CD14-positive monocyte (primary cell): ENCODE results near the gene ANKRD31. TPM values are rescaled to one million over a fixed set of nuclear protein-coding genes. Genes with fewer than 3 reads are reported as not detected.

Source experiments
- DNase-seq, 3 donors: peaks; one replicate each; pipeline ENCODE4 v3.0.0-alpha.2; 2011 to 2022
- H2AFZ ChIP-seq: 2 replicates; pipeline ENCODE4 v1.6.0; 2012; ENCODE audit warnings: mild to moderate bottlenecking, low read depth, low read length, inconsistent platforms; ENCODE audit not compliant: insufficient read depth, poor library complexity, severe bottlenecking
- H3K27ac ChIP-seq, 2 donors: 1 replicate in 1 of 2; 2 replicates in 1 of 2; pipeline ENCODE4 v1.5.1; 2012 to 2013; ENCODE audit warnings: low read length in 2 of 2, control low read depth in 1 of 2, inconsistent platforms in 1 of 2, low read depth in 1 of 2, mild to moderate bottlenecking in 1 of 2
- H3K27me3 ChIP-seq, 2 donors: one replicate each; pipeline versions ENCODE4 v1.6.0 to v1.6.1; 2011 to 2013; ENCODE audit warnings: low read length in 2 of 2; ENCODE audit not compliant: control insufficient read depth in 2 of 2, insufficient read depth in 2 of 2
- H3K36me3 ChIP-seq, 2 donors: replicated peaks in 1 of 2; 1 replicate in 1 of 2; 2 replicates in 1 of 2; pipeline versions ENCODE4 v1.5.1 to v1.6.1; 2012 to 2013; ENCODE audit warnings: low read length in 2 of 2, control low read depth in 1 of 2, inconsistent platforms in 1 of 2, mild to moderate bottlenecking in 1 of 2; ENCODE audit not compliant: insufficient read depth in 2 of 2, control insufficient read depth in 1 of 2
- H3K4me1 ChIP-seq, 2 donors: 1 replicate in 1 of 2; 2 replicates in 1 of 2; pipeline versions ENCODE4 v1.5.1 to v1.6.1; 2012 to 2013; ENCODE audit warnings: low read length in 2 of 2, control low read depth in 1 of 2, inconsistent platforms in 1 of 2, mild to moderate bottlenecking in 1 of 2, moderate library complexity in 1 of 2; ENCODE audit not compliant: insufficient read depth in 2 of 2, control insufficient read depth in 1 of 2
- H3K4me2 ChIP-seq: replicated peaks from 2 replicates; pipeline ENCODE3; 2012; ENCODE audit warnings: low read length, moderate library complexity, mild to moderate bottlenecking; ENCODE audit not compliant: poor library complexity, severe bottlenecking; ENCODE audit errors: extremely low read depth
- H3K4me3 ChIP-seq, 3 experiments: fragments of 200-600 bp in 1 of 3; sonication (generic) in 1 of 3; replicated peaks in 1 of 3; 1 replicate in 2 of 3; 2 replicates in 1 of 3; pipeline ENCODE4 v1.5.1; 2011 to 2013; ENCODE audit warnings: low read length in 3 of 3, mild to moderate bottlenecking in 3 of 3, control low read depth in 2 of 3, low read depth in 2 of 3, inconsistent platforms in 1 of 3, moderate library complexity in 1 of 3
- H3K79me2 ChIP-seq: 2 replicates; pipeline ENCODE4 v1.6.0; 2012; ENCODE audit warnings: mild to moderate bottlenecking, control low read depth, inconsistent platforms, low read length, moderate library complexity; ENCODE audit not compliant: insufficient read depth
- H3K9ac ChIP-seq: 2 replicates; pipeline ENCODE4 v1.6.0; 2017; ENCODE audit warnings: low read length, mild to moderate bottlenecking; ENCODE audit not compliant: insufficient read depth, poor library complexity, severe bottlenecking
- H3K9me3 ChIP-seq, 2 donors: replicated peaks in 1 of 2; 1 replicate in 1 of 2; 2 replicates in 1 of 2; pipeline versions ENCODE4 v1.5.1 to v1.6.1; 2012 to 2013; ENCODE audit warnings: low read length in 2 of 2, control low read depth in 1 of 2; ENCODE audit not compliant: control insufficient read depth in 1 of 2, insufficient read depth in 1 of 2
- H4K20me1 ChIP-seq: 2 replicates; pipeline ENCODE4 v1.6.0; 2012; ENCODE audit warnings: mild to moderate bottlenecking, low read length, control low read depth, moderate library complexity; ENCODE audit not compliant: insufficient read depth
- H3K27ac Mint-ChIP-seq, 7 donors: one replicate each; pipeline ENCODE4 v1.8.0; 2020; ENCODE audit warnings: mild to moderate bottlenecking in 7 of 7, mixed read lengths in 7 of 7, moderate library complexity in 6 of 7, inconsistent platforms in 2 of 7
- H3K27me3 Mint-ChIP-seq, 3 donors: one replicate each; pipeline ENCODE4 v1.8.0; 2021 to 2022; ENCODE audit warnings: low read depth in 3 of 3, mild to moderate bottlenecking in 3 of 3, mixed read lengths in 3 of 3, moderate library complexity in 3 of 3, inconsistent platforms in 1 of 3
- H3K36me3 Mint-ChIP-seq, 2 donors: one replicate each; pipeline ENCODE4 v1.8.0; 2020; ENCODE audit warnings: mixed read lengths in 2 of 2, inconsistent platforms in 1 of 2, mild to moderate bottlenecking in 1 of 2
- H3K4me1 Mint-ChIP-seq: one replicate; pipeline ENCODE4 v1.8.0; 2020; ENCODE audit warnings: mild to moderate bottlenecking, mixed read lengths
- H3K4me3 Mint-ChIP-seq, 2 donors: one replicate each; pipeline ENCODE4 v1.8.0; 2020; ENCODE audit warnings: mild to moderate bottlenecking in 2 of 2, mixed read lengths in 2 of 2, moderate library complexity in 1 of 2
- H3K9me3 Mint-ChIP-seq, 7 donors: one replicate each; pipeline ENCODE4 v1.8.0; 2020 to 2022; ENCODE audit warnings: mixed read lengths in 7 of 7, mild to moderate bottlenecking in 6 of 7, moderate library complexity in 6 of 7, inconsistent platforms in 2 of 7
- WGBS: methylation state at CpG from one replicate; pipeline ENCODE4 v1.1.5; 2013; ENCODE audit warnings: missing lambda C conversion rate; ENCODE audit not compliant: insufficient coverage; 5-methylcytosine and 5-hydroxymethylcytosine counted together
- intact Hi-C, 2 donors: fragments of 100-400 bp; cut with micrococcal nuclease; formaldehyde crosslinking; loops; one replicate each; pipeline versions ENCODE4 v1.15.0 to v1.15.1; 2023
- polyA plus RNA-seq, 3 donors: library from polyadenylated mRNA; depleted of rRNA in 1 of 3; unstranded in 2 of 3; stranded (reverse) in 1 of 3; fragments of 300-500 nt in 2 of 3; fragments of >200 nt in 1 of 3; fragmentation: Illumina TruSeq in 2 of 3; gene quantifications; 1 replicate in 2 of 3; 2 replicates in 1 of 3; pipeline ENCODE4 v1.2.3, GENCODE V29; 2012 to 2021
- TF ChIP-seq, protein P1 (sequence below): fragments of 200-600 bp; IDR thresholded peaks from one replicate; pipeline ENCODE4 v1.8.0; 2022; ENCODE audit warnings: antibody characterized with exemption, mild to moderate bottlenecking

Gene ANKRD31
- polyA plus RNA-seq, 3 donors = 0.05 TPM; not detected in 2

GRCh38 chr5:75281716-75282465 lies 45.2 kb upstream of the ANKRD31 start:
- H3K27me3 ChIP-seq = no peaks in the 10 kb centered on the region

DNA sequence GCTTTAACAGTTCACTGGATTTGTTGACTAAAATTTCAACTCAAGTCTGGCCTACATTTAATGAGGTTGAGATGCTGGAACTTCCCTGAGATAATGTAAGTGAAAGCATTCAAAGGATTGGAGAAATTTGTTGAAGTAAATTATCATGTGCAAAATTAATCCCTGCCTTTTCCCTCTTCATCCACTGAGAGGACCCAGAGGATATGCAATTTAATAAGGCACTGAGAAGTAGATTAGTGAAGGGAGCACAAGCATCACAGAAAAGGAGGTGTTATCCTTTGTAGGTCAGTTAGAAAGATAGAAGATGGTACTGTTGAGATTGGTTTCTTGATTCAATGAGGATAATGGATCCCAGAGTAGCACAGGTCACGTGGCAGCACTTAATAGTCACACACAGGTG lies 42.6 kb upstream of the ANKRD31 start:
- Histone ChIP-seq H3K9me3 (no peaks in the 10 kb centered on the region), H3K4me2 (no peak overlapping the region), H3K9ac (no peak overlapping the region), H3K27ac (no peak overlapping the region), H3K36me3 (no peaks in the 10 kb centered on the region), H3K27me3 (no peaks in the 10 kb centered on the region), H2AFZ (no peak overlapping the region), H3K4me3 (no peak overlapping the region), H3K4me1 (no peaks in the 10 kb centered on the region), H3K79me2 (no peaks in the 10 kb centered on the region), H4K20me1 (no peaks in the 10 kb centered on the region)
- no peak for DNase-seq
- Mint-ChIP-seq H3K4me1 (peaks cover 3% of the 10 kb centered on the region), H3K36me3 (no peaks in the 10 kb centered on the region), H3K9me3 (no peaks in the 10 kb centered on the region), H3K27me3 (peaks cover 0 to 3% (median 3%) of the 10 kb centered on the region in 3 donors), H3K4me3 (no peak overlapping the region), H3K27ac (no peak overlapping the region)
- whole genome bisulfite sequencing = 100% methylated on average over 1 of the region's 1 CpG
- intact Hi-C loops = no loop called here
- TF ChIP-seq, protein P1, sequence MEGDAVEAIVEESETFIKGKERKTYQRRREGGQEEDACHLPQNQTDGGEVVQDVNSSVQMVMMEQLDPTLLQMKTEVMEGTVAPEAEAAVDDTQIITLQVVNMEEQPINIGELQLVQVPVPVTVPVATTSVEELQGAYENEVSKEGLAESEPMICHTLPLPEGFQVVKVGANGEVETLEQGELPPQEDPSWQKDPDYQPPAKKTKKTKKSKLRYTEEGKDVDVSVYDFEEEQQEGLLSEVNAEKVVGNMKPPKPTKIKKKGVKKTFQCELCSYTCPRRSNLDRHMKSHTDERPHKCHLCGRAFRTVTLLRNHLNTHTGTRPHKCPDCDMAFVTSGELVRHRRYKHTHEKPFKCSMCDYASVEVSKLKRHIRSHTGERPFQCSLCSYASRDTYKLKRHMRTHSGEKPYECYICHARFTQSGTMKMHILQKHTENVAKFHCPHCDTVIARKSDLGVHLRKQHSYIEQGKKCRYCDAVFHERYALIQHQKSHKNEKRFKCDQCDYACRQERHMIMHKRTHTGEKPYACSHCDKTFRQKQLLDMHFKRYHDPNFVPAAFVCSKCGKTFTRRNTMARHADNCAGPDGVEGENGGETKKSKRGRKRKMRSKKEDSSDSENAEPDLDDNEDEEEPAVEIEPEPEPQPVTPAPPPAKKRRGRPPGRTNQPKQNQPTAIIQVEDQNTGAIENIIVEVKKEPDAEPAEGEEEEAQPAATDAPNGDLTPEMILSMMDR = no peak

More at GRCh38 chr5:75281716-75282465, 45.2 kb upstream of the ANKRD31 start:
- DNase-seq = no peak
- Histone ChIP-seq H3K9me3 (no peaks in the 10 kb centered on the region), H4K20me1 (no peaks in the 10 kb centered on the region), H2AFZ (no peak overlapping the region), H3K4me3 (no peak overlapping the region), H3K4me2 (no peak overlapping the region), H3K27ac (no peak overlapping the region), H3K36me3 (no peaks in the 10 kb centered on the region), H3K4me1 (no peaks in the 10 kb centered on the region), H3K9ac (no peak overlapping the region), H3K79me2 (no peaks in the 10 kb centered on the region)
- no peak overlapping the region for H3K27ac Mint-ChIP-seq
- TF ChIP-seq, protein P1 = no peak
- peaks cover 2 to 4% (median 3%) of the 10 kb centered on the region in 3 donors for H3K27me3 Mint-ChIP-seq
- intact Hi-C loops = no loop called here
- H3K4me3 Mint-ChIP-seq = no peak overlapping the region
- 100% methylated on average over 3 of the region's 4 CpGs for WGBS
- H3K4me1 Mint-ChIP-seq = peaks cover 3% of the 10 kb centered on the region
- peaks cover 0 to 2% (median 0%) of the 10 kb centered on the region in 7 donors for H3K9me3 Mint-ChIP-seq
- no peaks in the 10 kb centered on the region for H3K36me3 Mint-ChIP-seq
